HG02610 (cell line): ENCODE measurements around the gene CACNA1D.

ENCODE experiments used
- ATAC-seq: cut with Tn5 transposase; IDR thresholded peaks from one replicate; pipeline ENCODE4 v1.9.1; 2021; ENCODE audit warnings: mild to moderate bottlenecking, moderate library complexity; ENCODE audit not compliant: unreplicated experiment

Gene CACNA1D

DNA sequence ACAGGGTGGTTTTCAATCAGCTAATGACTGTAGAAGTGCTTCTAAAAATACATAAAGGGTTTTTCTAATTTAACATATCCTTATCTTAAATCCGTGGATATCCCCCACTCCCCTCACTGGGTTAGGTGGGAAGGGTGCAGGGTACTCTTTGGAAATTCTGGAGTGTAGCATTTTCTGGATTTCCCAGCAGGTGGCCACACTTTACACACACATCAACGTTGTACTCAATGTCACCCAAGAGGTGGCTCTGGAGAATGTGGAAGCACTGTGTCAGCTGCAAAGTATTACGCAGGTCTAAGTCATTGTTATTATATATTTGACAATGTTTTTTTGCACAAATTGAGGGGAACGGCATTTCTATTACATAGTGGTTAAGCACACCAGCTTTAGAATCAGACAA, 183.0 kb downstream of the CACNA1D start:
- ATAC-seq: no peak

DNA sequence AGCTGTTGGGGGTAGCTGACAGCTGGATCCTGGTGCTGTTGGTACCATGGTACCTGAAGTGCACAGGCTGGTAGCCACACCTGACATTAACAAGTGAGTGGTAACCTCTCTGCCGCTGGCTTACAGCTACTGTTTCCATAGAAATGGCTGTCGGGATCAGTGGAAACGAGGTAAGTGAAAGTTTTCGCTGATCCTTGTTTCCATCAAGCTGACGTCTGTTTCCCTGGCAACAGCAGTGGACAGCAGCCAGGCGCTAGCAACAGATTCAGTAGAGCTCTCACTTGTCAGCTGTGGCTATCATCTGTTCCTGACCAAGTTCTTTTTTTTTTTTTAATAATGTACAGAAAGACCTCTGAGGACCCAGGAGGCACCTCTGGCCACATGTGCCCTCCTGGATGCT, 185.6 kb downstream of the CACNA1D start:
- no peak for ATAC-seq

DNA sequence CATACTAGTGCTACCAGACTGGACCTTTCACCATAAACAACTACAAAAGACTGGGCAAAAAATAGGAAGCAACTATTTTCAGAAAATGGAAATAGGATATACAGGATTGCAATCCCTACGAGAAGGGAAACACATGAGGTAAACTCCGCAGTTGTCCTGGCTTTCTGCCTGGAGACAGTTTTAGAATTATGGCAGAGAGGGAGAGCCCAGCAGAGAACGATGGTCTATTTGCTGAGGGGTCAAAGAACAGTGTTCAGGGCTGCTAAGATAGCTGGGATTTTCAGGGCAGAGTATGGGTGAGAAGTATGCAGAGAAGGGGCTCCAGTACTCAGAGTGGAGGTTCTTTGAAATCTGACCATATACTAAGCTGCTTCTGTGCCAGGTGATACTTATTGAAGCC, 188.4 kb downstream of the CACNA1D start:
- no peak for ATAC-seq

DNA sequence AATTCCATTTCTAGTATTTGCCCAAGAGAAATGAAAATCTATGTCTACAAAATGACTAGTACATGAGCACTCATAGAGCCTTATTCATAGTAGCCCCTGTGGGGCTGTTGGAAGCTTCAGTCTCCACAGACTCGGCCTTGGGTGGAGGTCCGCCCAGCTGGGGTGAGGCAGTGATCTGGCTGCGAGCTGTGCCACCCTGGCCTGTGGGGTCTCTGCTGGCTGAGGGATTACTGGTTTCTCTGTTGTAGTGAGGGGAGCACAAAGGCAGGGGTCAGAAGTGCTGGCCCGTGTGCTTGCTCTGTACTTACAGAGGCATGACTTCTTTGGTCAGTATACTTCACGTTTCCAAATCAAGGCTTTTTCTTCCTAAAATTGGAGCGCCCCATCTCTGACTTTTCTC, 193.7 kb downstream of the CACNA1D start:
- ATAC-seq: no peak

DNA sequence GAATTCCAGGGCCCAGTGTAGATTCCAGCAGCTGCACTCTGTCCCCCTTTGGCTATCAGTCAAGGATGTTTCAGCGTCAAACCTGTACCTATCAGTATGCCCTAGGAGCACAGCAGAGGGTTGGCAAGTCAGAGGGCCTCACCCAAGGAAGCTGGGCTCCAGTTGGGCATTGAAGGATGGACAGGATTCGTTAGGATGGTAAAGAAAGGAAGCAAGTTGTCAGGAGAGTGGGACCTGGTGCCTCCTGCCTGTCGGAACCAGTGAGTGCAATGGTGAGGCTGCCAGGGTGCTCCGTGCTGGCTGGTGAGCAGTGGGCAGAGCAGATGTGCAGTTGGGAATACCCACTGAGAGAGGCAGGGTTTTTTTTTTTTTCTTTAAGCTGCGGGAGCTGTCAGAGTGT, 194.6 kb downstream of the CACNA1D start:
- no peak for ATAC-seq

DNA sequence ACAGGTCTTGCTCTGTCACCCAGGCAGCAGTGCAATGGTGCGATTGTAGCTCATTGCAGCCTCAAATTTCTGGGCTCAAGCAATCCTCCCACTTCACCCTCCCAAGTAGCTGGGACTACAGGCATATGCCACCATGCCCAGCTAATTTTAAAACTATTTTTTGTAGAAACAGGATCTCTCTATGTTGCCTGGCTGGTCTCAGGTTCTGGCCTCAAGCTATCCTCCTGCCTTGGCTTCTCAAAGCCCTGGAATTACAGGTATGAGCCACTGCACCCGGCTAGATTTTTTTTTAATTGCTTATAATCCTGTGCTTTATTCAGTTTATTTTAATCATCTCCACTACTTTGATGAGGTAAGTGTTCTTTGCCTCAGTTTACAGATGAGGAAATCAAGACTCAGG, 195.3 kb downstream of the CACNA1D start:
- ATAC-seq: no peak

DNA sequence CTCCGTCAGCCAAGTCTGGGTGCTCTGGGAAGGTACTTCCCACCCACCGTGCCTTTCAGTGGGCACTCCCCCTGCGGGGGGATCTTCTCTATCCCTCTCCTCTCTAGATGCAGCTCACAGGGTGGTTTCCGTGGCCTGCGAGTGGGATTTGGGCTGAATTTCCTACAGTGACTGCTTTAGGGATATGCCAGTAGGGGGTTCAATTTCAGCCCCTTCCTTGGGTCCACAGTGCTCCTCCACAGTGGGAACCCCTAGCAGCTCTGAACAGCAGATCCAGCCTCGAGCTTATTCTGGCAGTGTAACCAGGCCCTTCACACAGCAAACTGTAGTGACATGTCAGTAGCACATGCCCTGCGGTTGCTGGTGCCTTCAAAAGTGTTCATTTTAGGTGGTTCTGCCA, 196.1 kb downstream of the CACNA1D start:
- ATAC-seq: no peak

DNA sequence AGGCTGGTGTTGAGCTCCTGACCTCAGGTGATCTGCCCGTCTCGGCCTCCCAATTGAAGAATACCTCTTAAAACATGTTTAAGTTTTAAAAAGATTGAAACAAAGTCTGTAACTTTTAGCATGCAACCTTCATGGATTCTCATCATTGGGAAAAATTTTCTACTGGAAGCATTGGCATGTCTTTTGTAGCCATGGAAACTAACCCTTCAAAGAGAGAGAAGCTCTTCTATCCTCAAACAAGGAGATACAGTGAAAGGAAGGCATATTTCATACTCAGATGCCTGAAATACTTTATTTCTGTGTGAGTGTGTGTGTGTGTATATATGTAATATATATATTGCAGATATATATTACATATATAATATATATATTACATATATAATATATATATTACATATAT, 196.9 kb downstream of the CACNA1D start:
- no peak for ATAC-seq

DNA sequence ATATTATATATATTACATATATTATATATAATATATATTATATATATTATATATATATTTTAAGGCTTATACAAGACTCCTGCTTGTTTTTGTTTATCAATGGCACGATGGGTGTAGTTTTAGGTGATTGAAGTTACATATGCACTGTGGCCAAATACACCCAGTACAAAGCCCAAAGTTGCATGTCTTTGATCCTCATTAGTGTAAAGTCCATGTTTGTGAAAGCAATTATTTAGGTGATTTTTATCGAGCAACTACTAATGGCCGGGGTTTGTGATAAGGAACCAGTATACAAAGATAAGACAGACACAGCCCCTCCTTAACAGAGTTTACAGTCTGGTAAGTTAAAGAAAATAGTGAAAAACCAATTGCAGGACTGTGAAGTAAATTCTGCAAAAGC, 197.5 kb downstream of the CACNA1D start:
- no peak for ATAC-seq

DNA sequence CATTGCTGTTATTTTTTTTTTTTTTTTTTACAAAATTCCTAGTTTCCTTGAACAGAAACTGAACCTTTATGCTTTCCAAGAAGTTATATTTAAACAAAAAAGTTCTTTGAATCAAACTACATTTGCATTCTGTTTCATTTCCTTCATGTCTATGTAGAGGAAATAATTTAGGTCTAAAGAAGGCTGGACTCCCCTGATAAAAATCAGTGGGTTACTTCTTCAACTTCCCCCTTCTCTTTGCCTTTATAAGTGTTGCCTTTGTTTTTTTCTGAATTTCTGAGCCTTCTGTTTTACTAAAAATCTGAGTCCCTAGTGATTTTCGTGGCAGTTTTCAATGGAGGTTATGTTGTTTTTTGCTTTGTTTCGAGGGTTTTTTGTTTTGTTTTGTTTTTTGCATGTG, 199.0 kb downstream of the CACNA1D start:
- ATAC-seq: no peak

DNA sequence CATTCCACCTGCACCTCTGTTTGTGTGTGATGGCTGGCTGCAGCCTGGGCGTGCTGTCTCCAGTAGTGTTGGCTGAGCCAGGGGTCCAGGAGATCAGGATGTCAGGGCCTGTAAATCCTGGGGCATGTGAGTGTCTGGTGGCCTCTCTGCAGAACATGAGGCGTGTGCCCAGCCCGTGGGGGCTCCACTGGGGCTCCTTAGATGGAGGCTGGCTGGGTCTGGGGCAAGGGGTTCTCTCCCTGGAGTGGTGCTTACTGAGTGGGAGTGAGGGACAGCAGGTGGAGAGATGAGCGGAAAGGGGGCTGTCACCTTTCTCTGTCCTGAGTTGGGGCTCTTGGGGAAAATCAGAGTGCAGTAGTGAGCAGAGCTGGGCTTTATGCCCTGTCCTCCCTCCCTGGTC, 199.6 kb downstream of the CACNA1D start:
- ATAC-seq: no peak

DNA sequence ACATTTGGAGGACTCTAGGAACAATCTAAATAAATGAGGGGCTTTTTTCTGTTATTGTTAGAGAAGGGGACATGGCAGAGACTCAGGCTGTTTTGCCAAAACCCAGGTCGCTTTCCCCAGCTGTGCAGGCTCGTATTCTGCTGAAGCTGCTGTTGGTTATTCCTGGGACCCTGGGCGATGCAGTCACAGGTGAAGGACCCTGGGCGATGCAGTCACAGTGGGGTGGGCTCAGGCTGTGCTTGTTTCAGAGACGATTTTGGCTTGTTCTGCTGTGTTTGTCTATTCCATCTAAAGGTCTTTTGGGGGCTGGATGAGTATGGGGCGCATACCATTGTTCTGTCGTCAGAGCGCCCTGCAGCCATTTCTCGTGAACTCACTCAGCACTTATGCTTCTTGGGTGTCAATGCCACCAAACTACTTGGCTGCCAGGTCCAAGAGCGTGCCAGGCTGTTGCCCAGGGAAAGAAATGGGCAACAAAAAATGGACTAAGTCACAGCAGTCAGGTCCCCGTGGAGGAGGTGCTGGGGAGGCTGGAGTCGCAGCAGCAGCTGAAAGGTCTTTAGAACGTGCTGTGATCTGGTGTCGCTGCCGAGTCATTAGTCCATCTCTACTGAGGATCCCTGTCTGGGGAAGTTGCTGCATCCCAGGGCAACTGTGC, 200.4 kb downstream of the CACNA1D start:
- no peak for ATAC-seq

DNA sequence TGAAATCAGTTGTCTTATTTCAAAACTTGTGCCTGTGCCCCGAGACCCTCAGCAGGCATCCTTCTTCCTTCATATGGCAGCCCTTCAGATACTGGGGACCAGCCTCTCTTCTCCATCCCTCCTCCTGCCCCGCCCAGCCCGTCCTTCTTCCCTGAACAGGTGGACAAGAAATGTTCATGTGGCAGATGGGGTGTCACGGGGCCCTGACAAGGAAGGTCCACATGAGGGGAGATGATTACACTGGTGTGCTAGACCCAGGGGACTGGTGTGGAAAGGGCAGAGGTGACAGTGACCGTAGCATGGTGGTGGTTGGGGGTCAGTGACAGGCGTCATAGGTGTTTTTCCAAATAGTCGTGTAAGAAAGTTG, 200.9 kb downstream of the CACNA1D start:
- no peak for ATAC-seq

DNA sequence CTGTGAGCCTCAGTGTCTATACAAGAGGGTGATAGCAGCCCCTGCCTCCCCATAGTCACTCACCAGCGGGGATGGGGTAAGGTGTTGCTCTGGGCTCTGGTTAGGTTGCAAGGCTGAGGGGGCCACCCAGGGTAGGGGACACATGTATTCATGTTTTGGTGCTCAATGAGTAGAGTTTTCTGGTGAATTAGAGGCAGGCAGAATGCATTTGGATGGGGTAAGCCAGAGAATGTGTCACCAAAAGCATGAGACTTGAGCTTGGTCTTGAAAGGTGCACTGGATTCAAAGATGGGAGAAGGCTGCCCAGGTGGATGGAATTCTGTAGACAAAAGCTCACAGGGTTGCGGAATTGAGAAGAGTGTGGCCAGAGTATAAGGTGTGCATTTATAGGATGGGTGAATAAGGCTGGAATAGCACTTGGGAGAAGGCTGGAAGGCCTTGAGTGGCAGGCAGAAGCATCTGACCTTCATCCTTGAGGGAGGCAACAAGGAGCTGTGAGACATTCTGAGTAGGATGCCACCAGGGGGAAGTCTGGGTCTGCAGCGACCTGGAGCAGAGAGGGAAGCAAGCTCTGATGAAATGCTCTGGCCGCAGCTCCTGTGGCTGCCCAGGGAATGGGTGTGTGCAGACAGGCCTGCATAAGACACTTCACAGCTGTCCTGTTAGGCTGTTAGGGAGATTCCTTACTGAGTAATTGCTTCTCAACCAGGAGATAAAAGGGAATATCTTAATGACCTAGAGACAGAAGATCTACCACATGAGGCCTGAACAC, 202.2 kb downstream of the CACNA1D start:
- ATAC-seq: no peak

DNA sequence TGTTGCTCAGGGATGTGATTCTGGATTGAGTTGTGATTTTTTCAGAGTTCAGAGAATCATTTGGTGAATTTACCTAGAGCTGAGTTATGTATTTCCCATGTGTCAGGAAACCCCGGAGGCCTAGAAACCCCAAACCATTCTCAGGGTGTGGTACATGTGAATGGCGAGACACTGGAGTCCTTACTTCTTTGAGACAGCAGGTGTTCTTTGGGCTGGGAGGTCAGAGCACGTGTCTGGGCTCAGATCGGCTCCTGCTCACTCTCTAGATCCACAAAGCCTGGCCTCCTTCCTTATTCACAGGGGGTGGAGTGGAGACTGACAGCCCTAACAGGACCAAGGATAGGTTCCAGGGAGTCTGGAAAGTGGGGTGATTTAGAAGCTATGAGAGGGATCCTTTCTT, 206.0 kb downstream of the CACNA1D start:
- no peak for ATAC-seq

DNA sequence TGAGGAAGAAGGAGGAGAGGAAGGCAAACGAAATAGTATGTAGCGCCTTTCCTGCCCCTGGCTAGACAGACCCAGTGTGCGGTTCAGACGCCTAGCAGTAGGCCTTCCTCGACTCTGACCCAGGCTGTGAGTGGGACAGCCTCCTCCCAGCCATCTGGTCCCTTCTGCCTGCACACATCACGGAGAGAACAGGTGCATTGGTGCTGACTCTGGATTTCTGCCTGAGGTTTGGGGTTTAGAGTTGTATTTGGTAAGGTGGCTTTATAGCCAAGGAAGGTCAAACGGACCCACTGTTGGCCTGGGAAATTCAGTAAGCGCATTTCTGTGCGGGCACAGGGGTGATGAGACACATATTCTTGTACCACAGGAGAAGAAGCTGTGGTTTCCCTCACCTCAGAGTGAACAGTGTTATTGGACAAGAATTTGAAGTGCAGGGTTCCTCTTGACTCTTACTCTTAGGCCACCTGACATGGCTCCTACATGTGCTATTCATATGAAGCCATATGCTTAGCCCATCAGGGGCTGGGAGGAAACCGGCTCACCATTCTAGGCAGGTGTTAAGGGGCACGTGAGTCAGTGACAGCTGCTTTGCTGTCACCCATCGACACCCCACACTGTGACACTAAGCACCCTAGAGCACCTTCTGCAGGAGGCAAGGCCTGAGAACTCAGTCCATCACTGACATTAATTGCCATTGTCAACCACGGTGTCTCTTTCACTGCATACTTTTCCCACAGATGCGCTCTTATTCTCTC, 208.5 kb downstream of the CACNA1D start:
- no peak for ATAC-seq

DNA sequence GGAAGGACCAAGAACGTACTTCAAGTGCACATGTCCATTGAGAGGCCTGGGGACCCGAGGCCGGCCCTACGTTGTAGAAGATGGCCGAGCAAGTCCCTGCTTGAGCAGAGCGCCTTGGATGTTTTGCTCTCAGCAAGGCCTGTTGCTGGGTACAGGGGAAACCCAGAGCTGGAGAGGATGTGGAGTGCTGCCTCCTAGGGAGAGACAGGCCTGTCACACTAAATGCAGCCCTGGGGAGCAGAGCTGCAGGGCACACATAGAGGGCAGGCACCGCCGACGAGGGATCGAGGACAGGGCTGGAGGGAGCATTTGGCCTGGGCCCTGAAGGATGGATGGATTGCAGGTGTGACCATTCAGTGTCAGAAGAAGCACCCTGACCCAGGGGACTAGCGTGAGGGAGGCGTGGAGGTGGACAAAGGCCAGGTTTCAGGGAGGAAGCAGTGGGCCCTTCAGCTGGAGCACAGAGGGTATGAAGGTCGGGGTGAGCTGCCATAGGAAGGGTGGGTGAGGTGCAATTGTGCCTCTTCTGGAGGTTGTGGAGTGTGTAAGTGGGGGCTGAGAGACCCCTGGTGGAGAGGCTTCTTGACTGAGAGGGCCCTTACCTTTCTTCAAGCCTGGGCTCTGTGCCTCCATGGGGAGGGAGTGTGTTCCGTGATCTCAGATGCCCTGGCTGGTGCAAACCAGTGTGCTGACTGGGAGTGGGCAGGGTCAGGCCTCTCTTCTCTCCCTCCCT, 209.4 kb downstream of the CACNA1D start:
- ATAC-seq: no peak

DNA sequence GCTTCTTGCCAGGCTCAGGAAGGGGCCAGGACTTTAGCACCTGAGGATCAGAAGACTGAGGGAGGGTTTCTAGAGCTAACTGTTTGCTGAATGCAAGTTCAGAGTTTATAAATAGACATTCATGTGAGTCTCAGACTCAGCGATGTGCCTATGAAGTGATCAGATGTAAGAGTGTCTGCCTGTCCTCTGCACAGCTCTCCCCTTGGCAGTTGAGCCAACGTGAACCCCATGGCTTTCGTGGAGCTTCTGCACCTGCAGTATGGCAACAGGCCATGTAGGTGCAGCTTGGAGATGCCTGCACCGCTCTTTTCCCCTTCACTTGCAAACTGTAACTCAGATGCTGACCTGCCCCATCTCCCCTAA, 209.9 kb downstream of the CACNA1D start:
- no peak for ATAC-seq

DNA sequence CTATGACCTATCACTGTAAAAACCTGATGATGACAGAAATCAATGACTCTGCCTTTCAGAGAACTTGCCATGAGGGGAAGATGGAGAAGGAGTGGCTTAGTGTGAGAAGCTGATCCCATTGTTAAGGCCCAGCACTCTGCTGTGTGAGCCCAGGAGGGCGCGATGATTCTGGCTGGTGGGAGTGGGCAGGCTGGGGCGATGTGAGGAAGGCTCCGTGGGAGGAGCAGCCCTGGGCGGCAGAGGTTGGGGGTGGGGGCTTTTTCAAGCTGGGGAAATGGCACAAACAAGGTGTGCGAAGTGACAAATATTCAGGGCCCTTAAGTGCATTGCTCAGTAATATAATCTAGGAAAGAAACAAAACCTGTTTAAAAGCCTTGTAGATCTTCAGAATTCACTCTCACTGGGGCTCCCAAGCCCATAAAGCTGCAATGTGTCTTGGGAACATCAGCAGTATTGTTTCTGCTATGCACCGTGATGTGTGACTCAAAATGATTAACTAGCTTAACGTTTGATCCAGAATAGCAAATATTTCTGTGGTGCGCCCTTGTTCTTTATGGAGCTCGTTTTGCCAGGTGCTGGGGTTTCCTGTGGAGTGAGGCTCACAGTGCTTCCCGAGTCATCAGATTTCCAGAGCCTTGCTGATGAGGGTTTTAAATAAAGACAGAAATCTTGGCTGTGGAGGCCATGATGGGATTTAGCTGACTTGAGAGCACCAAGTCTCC, 210.8 kb downstream of the CACNA1D start:
- no peak for ATAC-seq

DNA sequence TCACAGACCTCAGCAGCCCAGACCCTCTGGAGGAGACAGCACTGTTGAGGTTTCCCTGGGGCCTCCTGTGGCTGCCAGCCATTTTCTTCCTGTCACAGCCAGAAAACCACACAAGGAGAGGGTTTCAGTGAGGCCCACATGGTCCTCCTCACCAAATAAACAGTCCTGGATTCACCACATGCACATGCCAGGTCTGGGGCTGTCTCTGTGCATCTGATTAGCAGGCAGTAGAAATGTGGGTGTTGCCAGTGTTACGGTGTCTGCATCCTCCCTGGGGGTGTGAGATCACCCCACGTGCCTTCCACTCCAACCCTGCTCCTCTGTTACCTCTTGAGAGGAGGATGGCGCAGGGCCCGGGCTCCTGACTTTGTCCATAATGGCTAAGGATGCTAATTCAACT, 211.4 kb downstream of the CACNA1D start:
- ATAC-seq: no peak

DNA sequence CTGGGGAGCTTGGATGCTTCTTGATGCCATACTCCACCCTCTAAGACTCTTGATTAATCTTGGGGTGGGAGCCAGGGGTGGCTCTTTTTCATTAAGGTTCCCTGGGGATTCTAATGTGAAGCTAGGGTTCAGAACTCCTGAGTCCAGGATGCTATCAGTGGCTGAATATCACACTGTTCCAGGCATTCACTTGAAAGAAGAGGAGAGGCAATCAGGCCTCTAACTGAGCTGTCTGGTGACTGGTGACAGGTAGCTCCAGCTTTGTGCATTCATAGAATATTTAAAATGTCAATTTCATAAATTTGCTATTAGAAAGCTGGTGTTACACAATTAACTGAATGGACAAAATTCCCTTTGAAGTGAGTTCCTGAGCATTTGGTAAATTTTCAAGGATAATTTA, 212.8 kb downstream of the CACNA1D start:
- no peak for ATAC-seq
